ENCODE data around the gene NLRP6.
"Not testable (repeated sequence)": the region's sequence is repeated elsewhere in the genome, so short reads cannot be mapped to it uniquely, and the experiment has no call there.

The NLRP6 gene

DNA sequence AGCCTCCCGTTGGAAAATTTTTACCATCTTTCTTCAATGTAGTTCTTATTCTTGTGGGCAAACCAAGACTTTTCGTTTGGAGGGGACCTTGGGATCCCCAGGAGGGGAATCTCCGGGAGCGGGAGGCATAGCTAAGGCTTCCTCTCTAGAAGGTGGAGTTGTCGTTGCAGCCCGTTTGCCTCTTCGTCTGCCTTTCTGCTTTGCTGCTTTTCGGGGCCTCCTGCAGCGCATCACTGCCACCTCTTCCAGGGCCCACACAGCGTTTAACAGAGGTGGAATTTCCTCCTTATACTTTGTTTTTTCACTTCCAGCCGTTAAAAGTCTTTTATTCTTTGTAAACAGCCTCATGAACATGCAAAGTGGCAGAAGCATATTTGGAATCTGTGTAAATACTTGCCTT, 45.9 kb downstream of the NLRP6 start:
- no peak for DNase-seq (ENCODE audit: low spot score)
- no peak overlapping the region for H3K27ac ChIP-seq
- ChIA-PET POLR2A (ENCODE audit: low non-redundant PET) (no interaction called here), CTCF (no interaction called here)
- TF ChIP-seq, protein P1, sequence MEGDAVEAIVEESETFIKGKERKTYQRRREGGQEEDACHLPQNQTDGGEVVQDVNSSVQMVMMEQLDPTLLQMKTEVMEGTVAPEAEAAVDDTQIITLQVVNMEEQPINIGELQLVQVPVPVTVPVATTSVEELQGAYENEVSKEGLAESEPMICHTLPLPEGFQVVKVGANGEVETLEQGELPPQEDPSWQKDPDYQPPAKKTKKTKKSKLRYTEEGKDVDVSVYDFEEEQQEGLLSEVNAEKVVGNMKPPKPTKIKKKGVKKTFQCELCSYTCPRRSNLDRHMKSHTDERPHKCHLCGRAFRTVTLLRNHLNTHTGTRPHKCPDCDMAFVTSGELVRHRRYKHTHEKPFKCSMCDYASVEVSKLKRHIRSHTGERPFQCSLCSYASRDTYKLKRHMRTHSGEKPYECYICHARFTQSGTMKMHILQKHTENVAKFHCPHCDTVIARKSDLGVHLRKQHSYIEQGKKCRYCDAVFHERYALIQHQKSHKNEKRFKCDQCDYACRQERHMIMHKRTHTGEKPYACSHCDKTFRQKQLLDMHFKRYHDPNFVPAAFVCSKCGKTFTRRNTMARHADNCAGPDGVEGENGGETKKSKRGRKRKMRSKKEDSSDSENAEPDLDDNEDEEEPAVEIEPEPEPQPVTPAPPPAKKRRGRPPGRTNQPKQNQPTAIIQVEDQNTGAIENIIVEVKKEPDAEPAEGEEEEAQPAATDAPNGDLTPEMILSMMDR (conservative IDR thresholded peaks at IDR 0.05; ENCODE audit: low read depth): no peak

GRCh38 chr11:324593-325517, 46.6 kb downstream of the NLRP6 start:
- H3K27ac ChIP-seq; POLR2A ChIA-PET (ENCODE audit: low non-redundant PET); DNase-seq (ENCODE audit: low spot score); CTCF ChIA-PET: not testable (repeated sequence)

DNA sequence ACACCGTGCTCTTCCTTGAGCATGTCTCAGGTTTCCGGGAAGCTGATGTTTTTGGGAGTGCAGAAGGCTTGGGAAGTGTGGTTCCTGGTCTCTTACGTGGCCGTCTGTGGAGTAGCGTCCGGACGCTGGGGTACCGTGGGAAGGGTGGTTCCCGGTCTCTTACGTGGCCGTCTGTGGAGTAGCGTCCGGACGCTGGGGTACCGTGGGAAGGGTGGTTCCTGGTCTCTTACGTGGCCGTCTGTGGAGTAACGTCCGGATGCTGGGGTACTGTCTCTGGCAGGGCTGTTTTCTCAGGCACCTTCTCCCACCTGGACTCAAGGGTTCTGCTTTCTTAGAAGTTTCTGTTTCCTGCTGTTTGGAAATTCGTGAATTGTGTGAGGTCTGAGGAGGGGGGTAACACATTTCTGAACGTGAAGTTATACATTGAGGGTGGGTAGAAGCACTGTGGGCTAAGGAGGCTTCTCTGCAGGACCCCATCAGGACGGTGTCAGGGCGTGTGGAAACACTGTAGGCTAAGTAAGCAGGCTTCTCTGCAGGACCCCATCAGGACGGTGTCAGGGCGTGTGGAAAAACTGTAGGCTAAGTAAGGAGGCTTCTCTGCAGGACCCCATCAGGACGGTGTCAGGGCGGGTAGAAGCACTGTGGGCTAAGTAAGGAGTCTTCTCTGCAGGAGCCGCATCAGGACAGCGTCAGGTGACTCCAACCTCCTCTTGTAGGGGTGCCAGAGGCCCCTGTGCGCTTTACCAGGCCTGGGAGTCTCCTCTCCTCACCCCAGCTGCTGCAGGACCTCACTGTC, 47.8 kb downstream of the NLRP6 start:
- ChIA-PET CTCF (no interaction called here), POLR2A (ENCODE audit: low non-redundant PET) (no interaction called here)
- TF ChIP-seq, protein P1 (conservative IDR thresholded peaks at IDR 0.05; ENCODE audit: low read depth): no peak
- no peak overlapping the region for H3K27ac ChIP-seq
- DNase-seq (ENCODE audit: low spot score): no peak

GRCh38 chr11:326592-326841, 48.3 kb downstream of the NLRP6 start:
- H3K27ac ChIP-seq: no peak overlapping the region
- TF ChIP-seq, protein P1 (conservative IDR thresholded peaks at IDR 0.05; ENCODE audit: low read depth): no peak
- POLR2A ChIA-PET (ENCODE audit: low non-redundant PET): no interaction called here
- CTCF ChIA-PET: no interaction called here
- no peak for DNase-seq (ENCODE audit: low spot score)

- TF ChIP-seq, protein P1 (conservative IDR thresholded peaks at IDR 0.05; ENCODE audit: low read depth): no peak
- no peak for DNase-seq (ENCODE audit: low spot score)
- POLR2A ChIA-PET (ENCODE audit: low non-redundant PET): no interaction called here
- no peak overlapping the region for H3K27ac ChIP-seq
- CTCF ChIA-PET: no interaction called here
These were observed 48.8 kb downstream of the NLRP6 start for GRCh38 chr11:326842-327580.

GRCh38 chr11:327581-327923, 49.3 kb downstream of the NLRP6 start:
- DNase-seq (ENCODE audit: low spot score): no peak
- TF ChIP-seq, protein P1 (conservative IDR thresholded peaks at IDR 0.05; ENCODE audit: low read depth): no peak
- POLR2A ChIA-PET (ENCODE audit: low non-redundant PET): no interaction called here
- H3K27ac ChIP-seq: no peak overlapping the region
- CTCF ChIA-PET: no interaction called here
